HG03520 (cell line): ENCODE results near the gene CLDN6.
"Not testable (repeated sequence)": the region's sequence is repeated elsewhere in the genome, so short reads cannot be mapped to it uniquely, and the experiment has no call there.

Experiments used
- ATAC-seq: cut with Tn5 transposase; IDR thresholded peaks from one replicate; pipeline ENCODE4 v1.9.1; 2021; ENCODE audit warnings: mild to moderate bottlenecking, moderate library complexity; ENCODE audit not compliant: unreplicated experiment

CLDN6 gene

DNA sequence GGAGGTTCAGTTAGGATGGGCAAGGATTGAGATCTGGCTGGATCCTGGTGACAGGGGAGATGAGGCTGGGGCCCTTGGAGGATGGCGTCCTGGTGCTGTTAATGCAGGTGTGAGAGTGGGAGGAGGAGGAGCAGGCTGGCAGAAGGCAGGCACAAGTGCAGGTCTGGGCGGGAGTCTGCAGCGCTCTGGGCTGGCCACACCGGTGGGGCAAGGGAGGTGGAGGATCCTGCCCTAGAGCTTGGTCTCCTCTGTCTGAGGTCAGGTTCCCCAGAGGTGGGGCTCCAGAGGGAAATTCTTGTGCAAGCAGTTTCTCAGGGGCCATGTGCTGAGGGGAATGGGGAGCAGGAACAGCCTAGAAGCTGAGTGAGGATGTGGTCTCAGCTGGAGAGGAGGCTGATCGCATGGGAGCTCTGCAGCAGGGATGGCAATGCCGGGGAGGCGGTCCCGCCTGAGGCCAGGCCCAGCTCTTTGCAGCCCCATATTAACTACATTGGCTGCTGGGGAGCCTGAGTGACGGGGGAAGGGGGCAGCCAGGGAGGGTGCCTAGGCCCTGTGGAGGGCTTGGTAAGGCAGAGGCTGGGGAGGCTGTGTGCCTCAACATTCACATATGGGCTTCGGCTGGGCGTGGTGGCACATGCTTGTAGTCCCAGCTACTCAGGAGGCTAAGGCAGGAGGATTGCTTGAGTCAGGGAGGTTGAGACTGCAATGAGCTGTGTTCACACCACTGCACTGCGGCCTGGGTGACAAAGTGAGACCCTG, 34.8 kb upstream of the CLDN6 start:
- not testable (repeated sequence) for ATAC-seq

DNA sequence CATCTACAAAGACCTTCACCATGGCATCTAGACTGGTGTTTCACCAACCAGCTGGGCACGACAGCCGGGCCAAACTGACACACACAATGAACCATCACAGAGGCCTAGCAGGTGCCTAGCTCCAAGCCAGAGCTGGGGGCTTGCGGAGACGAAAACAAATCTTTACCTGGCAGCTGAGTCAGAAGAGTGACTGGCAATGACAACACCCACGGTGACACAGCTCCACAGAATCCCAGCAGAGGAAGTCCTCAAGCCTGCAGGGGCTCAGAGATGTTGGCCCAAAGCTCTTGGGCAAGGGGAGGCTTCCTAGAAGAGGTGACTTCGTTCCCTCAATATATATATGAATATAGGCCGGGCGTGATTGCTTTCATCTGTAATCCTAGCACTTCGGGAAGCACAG, 33.5 kb upstream of the CLDN6 start:
- ATAC-seq, result no peak

DNA sequence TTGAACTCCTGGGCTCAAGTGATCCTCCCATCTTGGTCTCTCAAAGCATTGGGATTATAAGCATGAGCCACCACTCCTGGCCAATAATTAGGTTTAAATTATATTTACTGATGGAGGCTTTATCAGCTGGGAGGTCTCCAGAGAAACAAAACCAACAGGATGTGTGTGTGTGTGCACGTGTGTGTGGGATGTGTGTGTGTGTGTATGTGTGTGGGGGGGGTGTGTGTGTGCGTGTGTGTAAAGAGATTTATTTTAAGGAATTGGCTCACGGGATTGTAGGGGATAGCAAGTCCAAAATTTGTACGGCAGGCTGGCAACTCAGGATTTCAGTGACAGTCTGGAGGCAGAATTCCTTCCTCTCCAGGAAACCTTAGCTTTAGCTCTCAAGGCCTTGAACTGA, 33.0 kb upstream of the CLDN6 start:
- ATAC-seq, result no peak

DNA sequence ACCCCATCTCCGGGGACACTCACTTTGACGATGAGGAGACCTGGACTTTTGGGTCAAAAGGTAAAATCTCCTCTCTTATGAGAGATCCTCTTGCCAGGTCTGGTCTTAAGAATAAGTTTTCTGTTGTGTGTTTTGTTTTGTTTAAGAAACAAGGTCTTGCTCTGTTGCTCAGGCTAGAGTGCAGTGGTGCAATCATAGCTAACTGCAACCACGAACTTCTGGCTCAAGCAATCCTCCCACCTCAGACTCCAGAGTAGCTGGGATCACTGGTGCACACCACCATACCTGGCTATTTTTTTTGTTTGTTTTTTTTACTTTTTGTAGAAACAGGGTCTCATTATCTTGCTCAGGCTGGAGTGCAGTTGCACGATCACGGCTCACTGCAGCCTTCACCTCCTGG, 32.5 kb upstream of the CLDN6 start:
- ATAC-seq, result no peak

DNA sequence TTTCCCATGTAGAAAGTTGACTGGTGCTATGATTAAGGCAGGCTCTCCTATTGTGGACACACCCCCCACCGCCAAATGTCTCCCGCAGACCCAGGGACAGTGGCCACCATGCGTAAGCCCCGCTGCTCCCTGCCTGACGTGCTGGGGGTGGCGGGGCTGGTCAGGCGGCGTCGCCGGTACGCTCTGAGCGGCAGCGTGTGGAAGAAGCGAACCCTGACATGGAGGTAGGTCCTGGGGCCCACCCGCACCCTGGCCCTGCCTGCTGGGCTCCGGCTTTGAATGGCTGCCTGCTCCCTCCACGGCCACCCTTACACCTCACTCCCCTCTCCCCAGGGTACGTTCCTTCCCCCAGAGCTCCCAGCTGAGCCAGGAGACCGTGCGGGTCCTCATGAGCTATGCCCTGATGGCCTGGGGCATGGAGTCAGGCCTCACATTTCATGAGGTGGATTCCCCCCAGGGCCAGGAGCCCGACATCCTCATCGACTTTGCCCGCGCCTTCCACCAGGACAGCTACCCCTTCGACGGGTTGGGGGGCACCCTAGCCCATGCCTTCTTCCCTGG, 32.0 kb upstream of the CLDN6 start:
- ATAC-seq, result no peak

DNA sequence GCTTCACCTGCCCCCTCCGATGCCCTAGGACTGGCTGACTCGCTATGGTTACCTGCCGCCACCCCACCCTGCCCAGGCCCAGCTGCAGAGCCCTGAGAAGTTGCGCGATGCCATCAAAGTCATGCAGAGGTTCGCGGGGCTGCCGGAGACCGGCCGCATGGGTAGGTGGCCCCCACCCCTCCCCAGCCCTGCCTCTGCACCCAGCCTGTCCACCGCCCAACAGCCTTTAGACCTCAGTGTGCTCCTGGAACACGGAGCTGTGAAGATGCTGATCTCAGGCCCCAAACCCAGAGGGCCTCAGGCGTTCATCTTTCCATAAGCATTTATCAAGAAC, 29.4 kb upstream of the CLDN6 start:
- no peak for ATAC-seq

DNA sequence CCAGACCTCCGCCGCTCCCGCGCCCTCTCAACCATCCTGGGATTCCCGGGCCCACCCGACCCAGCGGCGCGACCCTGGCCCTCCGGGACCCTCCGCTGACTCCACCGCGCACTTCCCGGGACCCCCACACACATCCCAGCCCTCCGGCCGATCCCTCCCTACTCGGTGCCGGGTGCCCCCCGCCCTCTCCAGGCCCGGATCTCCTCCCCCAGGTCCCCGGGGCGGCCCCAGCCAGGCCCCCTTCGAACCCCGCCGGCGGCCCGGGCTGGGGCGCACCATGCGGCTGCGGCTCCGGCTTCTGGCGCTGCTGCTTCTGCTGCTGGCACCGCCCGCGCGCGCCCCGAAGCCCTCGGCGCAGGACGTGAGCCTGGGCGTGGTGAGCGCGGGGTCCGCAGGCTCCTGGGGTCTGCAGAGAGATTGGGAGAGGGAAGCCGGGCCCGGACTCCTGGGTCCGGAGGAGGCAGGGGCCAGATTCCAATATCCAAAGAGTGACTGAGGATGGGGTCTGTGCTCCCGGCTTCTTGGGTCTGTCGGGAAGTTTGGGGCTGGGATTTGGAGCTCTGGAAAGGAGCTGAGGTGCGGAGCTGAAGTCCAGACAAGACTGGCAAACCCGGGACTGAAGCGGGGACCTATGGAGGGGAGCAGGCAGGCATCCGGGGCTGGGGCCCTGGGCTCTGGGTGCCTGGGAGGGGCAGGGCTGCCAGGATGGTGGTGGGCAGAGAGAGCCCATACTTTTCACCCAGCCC, 28.8 kb upstream of the CLDN6 start:
- ATAC-seq, result no peak

DNA sequence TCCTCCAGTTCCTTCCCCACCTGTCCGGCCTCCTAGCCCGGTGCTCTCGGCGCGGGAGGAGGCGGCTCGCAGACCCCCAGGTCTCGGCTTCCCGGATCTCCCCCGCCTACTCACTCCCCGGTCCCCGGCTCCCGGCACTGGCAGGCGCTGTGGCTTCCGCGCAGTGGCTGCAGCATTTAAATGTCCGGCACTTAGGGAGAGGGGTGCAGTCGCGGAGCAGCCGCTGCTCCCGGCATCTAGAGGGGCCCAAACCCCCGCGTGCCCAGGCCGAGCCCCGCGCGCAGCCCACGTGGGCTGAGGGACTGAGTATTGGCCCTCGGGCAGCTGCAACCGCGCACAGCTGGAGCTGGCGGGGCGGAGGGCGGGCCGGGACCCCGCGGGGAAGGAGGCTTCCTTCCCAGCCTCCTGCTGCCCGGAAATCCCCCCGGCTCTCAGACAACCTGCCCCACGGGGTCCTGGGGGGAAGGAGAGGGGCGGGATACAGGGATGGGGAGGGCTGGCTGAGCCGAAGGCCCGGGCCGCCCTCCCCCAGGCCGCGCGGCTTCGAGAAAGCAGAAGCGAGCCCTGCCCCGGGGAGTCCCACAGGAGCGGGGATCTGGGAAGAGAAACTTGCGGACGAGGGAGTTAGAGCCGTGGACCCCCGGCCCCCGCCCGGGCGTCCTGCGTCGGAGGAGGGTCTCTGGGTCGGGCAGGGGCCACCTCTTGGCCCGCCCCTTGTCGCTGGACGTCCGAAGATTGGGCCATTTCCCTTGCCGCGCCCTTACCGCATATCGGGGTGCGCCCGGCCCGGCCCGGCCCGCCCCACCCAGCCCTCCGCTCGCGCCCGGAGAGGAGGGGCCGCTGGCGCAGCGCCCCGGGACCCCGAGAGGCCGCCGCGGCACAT, 28.0 kb upstream of the CLDN6 start, which contains the start of gene MMP25:
Gene MMP25, plus strand, starts transcription at position 804 of the 883 bp plus-strand sequence. CDS start 357 bp downstream, outside the sequence.
- ATAC-seq, result no peak

DNA sequence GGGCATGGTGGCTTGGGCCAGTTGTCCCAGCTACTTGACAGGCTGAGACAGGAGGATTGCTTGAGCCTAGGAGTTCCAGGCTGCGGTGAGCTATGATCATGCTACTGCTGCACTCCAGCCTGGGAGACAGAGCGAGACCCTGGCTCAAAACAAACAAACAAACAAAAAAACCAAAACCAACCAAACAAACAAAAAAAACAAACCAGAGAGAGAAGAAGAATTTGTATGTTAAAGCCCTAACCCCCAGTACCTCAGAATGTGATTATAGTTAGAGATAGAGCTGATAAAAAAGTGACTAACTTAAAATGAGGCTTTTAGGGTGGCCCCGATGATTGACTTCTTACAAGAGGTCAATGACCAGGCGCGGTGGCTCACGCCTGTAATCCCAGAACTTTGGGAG, 26.7 kb upstream of the CLDN6 start:
- ATAC-seq, result no peak

DNA sequence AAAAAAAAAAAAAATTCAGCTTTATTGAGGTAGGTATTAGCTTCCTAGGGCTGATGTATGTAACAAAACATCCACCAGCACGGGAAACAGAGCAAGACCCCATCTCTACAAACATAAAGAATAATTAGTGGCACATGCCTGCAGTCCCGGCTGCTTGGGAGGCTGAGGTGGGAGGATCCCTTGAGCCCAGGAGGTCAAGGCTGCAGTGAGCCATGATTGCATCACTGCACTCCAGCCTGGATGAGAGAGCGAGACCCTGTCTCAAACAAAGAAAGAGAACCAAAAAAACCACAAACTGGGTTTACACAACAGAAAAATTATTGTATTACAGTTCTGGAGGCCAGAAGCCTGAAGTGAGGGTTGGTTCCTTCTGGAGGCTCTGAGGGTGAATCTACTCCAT, 24.4 kb upstream of the CLDN6 start:
- ATAC-seq, result no peak

DNA sequence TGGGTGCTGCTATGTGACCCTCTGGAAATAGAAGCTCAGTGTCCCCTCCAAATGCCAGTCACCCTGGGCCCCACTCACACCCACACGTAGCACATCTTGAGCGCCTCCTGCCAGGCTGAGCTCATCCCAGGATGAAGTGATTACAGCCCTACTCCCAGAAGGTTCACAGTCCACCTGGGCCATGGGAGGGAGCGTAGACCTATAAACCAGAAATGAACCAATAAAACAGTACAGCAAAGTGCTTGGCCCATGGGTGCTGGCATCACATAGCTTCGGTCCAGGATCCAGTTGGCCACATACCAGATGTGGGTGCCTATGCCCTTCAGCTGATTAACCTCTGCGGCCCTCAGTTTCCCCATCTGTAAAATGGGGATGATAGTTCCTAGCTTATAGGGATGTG, 20.9 kb upstream of the CLDN6 start:
- no peak for ATAC-seq

DNA sequence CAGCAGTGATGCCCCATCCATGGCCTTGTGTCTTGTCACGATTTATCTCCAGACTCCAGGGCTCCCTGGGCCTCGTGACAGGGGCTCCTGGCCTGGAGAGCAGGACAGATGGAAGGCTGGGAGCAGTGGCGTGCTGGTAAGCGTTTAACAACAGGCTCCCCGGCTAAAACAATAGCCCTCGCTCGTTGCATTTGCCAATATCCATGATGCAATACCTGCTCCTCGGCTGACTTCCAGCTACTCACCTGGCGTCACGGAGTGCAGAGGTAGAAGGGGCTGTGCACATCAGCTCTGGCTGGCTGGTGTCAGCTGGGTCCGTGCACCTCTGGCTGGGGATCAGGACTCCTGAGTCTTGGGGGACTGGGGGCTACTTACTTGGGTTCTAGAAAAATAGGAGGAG, 20.3 kb upstream of the CLDN6 start:
- no peak for ATAC-seq

DNA sequence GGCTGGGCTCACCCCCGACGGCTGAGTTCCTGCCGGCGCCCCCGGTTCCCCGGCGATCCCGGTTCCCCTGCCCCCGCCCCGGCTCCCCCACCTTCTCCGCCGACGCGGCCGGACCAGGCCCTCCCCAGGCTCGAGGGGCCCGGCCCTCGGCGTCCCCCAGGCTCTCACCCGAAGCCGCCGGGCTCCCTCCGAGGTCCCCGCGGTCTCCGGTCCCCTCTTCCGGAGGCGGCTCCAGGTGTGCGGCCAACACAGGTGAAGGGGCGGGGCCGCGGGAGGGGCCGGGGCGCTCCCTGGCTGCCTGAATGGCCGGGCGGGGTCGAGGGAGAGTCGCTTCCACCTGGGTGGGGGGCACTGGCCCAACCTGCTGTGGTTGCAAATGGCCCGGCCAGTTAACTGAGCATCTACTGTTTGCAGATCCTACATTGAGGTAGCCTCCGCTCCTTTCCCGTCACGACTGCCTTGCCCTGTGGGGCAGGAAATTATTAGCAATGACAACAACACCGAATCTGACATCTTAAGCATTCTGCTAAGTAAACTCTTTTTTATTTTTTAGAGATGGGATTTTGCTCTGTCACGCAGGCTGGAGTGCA, 18.8 kb upstream of the CLDN6 start, which contains the start of gene BICDL2:
Gene BICDL2, minus strand, starts transcription at position 219 of the 590 bp plus-strand sequence. CDS start 1,448 bp downstream, outside the sequence.
- no peak for ATAC-seq

DNA sequence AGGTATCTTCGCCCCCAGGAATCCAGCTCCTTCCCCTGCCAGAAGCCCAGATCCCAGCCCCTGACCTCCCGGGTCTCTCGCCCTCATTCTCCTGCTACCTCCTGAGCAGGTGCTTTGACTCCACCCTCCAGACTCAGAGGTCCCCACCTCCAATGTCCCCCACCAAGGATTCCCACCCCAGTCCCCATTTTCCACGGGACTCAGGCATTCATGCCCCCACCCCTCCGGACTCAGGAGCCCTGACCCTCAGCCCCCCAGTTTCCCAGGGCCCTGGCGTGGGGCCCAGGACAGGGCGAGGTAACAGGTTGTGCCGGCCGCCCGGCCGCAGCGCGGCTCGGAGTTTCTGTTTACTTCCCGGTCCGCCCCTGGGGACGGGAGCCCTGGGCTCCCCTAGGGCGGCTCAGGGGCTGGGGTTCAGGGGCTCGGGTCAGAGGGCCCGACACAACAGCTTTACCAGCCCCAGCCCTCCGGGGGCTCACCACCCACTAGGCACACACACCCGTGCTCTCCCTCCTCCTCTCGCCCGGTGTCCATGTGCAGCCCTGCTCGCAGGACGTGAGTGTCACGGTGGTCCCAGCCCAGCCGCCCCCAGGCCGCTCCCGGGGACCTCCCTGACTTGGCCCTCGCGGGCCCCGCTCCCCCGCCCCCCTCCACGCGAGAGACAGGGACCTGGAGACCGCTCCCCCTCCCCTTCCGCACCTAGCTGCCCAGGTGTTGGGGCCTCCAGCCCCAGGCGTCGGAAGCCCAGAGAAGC, 18.2 kb upstream of the CLDN6 start:
- ATAC-seq, result no peak

DNA sequence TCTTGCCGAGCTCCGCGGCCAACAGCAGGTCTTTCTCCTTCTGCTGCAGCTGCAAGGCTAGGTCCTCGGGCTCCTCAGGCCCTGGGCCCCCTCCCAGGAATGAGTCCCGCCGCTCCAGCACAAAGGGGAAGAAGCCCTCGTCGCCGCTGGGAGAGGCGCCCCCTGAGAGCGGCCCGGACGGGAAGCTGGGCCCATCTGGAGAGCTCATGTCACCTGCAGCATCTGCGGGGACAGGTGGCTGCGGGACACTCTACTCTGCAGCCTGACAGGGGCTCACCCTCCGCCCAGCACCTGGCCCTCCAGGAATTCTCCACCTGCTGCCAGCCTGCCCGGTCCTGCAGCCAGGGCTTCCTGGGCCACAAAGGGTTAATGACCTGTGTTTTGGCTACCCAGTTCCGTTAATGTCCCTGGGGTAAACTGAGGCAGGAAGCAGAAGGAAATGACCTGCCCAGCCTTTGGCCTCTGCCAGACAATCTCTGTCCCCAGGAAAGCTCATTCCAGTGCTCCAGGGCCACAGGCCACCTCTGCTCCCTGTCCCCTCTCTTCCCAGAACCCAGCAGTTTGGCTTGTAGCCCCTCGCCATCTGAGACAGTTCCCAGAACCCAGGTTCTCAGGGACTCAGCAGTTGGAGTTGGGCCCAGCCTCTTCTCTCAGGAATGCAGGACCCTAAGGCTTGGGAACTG, 17.4 kb upstream of the CLDN6 start:
- ATAC-seq, result no peak

DNA sequence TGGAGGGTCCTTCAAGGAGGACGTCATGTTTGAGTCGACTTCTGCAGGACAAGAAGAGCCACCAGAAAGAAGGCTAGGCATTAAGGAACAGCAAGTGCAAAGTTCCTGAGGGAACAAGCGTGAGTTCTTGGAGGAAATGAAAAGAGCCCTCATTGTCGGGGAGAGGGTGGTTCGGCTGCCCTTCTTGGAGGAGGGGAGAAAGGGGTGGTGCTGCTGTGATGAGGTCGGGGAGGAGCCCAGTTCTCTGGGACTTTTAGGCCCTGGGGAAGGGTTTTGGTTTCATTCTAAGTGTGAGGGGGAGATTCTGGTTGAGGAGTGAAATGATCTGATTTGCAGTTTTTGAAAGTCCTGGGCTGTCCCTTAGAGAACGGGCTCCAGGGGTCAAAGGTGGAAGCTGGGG, 14.6 kb upstream of the CLDN6 start:
- no peak for ATAC-seq

DNA sequence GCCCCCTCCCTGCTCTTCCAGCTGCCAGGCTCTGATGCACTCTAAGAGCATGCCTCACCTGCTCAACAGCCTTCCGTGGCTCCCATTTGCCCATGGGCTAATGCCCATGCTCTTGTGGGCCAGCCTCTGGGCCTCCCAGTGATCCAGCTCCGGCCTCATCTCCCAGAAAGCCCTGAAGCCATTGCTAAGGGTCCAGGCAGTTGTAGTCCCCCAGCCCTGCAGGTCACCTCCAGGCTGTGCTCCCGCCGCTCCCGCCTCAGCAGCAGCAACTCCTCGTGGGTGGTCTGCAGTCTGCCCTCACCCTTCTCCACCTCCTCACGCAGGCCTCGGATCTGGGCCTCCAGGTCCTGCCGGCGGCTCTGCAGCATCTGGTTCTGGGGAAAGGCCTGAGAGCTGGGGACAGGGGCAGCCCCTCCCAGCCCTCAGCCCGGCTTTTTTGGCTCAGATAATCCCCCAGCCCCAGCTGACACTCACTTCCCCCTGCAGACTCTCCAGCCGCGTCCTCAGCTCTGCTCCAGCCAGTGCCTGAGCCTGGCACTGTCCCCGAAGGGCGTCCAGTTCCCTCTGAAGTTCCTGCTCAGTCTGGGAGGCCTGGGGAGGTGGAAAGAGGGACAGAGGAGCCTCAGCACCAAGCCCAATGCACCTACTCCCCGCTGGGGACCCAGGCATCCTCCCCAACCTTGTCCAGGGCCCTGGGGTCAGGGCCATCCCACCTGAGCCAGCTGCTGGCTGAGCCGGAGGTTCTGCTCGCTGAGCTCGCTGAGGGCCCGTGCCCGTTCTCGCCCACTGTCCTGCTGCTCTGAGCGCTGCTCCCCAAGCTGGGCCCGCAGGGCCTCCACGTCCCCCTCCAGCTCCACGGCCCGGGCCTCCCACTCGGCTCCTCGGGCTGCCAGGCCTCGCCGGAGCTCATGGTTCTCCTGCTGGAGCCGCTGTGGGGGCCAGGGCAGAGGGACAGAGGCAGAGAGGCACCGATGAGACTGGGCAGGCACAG, 12.5 kb upstream of the CLDN6 start:
- no peak for ATAC-seq
